ENCODE results near the gene HPN. TPM values are rescaled to one million over a fixed set of nuclear protein-coding genes. Genes with fewer than 3 reads are reported as not detected.
"Not testable (repeated sequence)": the region's sequence is repeated elsewhere in the genome, so short reads cannot be mapped to it uniquely, and the experiment has no call there.

Gene HPN
- total RNA-seq, 1 experiment from 2014 or later = 10.6 TPM

GRCh38 chr19:35013820-35014754, 27.4 kb upstream of the HPN start:
- H3K14ac ChIP-seq (ENCODE audit: insufficient read depth, low read length) = no peak overlapping the region
- H3K9me3 ChIP-seq (ENCODE audit: control insufficient read depth, low read depth, low read length) = no peaks in the 10 kb centered on the region
- H4K5ac ChIP-seq (ENCODE audit: insufficient read length, low read depth, low read length) = no peak overlapping the region
- H3K4me2 ChIP-seq (ENCODE audit: insufficient read depth, insufficient read length, low read length) = no peak overlapping the region
- no peak overlapping the region for H3K27ac ChIP-seq (ENCODE audit: insufficient read length, low read depth, low read length)
- no peaks in the 10 kb centered on the region for H3K27me3 ChIP-seq (ENCODE audit: insufficient read depth, low read length)
- no peak overlapping the region for H3K9ac ChIP-seq (ENCODE audit: extremely low read depth, insufficient read length, low read length)
- H4K91ac ChIP-seq (ENCODE audit: insufficient read length, low read depth, low read length) = no peak overlapping the region
- H3K9me3 Mint-ChIP-seq = no peaks in the 10 kb centered on the region
- H3K79me2 ChIP-seq (ENCODE audit: insufficient read depth, low read length) = no peaks in the 10 kb centered on the region
- H3T11ph ChIP-seq (ENCODE audit: low read length) = no peak overlapping the region
- H3K79me1 ChIP-seq (ENCODE audit: insufficient read depth, low read depth, low read length, poor library complexity, severe bottlenecking) = no peaks in the 10 kb centered on the region
- no peak for TF ChIP-seq CTCF (conservative IDR thresholded peaks at IDR 0.05)
- DNase-seq = no peak
- no peak overlapping the region for H2BK5ac ChIP-seq (ENCODE audit: insufficient read length, low read length)
- H3K4ac ChIP-seq (ENCODE audit: low read depth, low read length) = no peak overlapping the region
- no peak overlapping the region for H3K18ac ChIP-seq (ENCODE audit: insufficient read length, low read depth, low read length)
- H2BK120ac ChIP-seq (ENCODE audit: low read depth, low read length, poor library complexity, severe bottlenecking) = no peak overlapping the region
- H3K4me1 Mint-ChIP-seq = 0 out of 4 replicates have a peak, but pooled peaks cover 0 to 6% of the 10 kb centered on the region in 2 experiments
- H3K56ac ChIP-seq (ENCODE audit: insufficient read length, low read depth, low read length) = no peak overlapping the region
- H2BK12ac ChIP-seq (ENCODE audit: insufficient read length, low read depth, low read length) = no peak overlapping the region
- no peaks in the 10 kb centered on the region for H3K23me2 ChIP-seq (ENCODE audit: insufficient read length, low read depth, low read length, poor library complexity, severe bottlenecking)
- no peak overlapping the region for H2BK20ac ChIP-seq (ENCODE audit: low read depth, low read length, poor library complexity, severe bottlenecking)
- H2AFZ ChIP-seq (ENCODE audit: low read length) = no peak overlapping the region
- peak overlapping the region in 2 of 3 experiments; percentile 42 to 97; a peak in 4 of 7 replicates for H3K27ac Mint-ChIP-seq
- whole genome bisulfite sequencing (ENCODE audit: extremely low coverage, insufficient read length, low lambda C conversion rate) = no CpG with 5 or more reads among the region's 23 CpGs
- no peak overlapping the region for H2AK5ac ChIP-seq (ENCODE audit: insufficient read length, low read length)
- no peaks in the 10 kb centered on the region for H3K27me3 Mint-ChIP-seq (ENCODE audit: low read depth)
- no peak overlapping the region for H3K23ac ChIP-seq (ENCODE audit: insufficient read length, low read depth, low read length)
- H4K20me1 ChIP-seq (ENCODE audit: control insufficient read depth, insufficient read depth, insufficient read length) = no peaks in the 10 kb centered on the region
- H2BK15ac ChIP-seq (ENCODE audit: low read depth, low read length) = no peak overlapping the region
- H3K4me3 Mint-ChIP-seq = no peak overlapping the region
- no peaks in the 10 kb centered on the region for H3K4me1 ChIP-seq (ENCODE audit: insufficient read depth, low read length)
- no peak overlapping the region for H4K8ac ChIP-seq (replicated peaks; ENCODE audit: insufficient read length, low read depth, low read length)
- H3K36me3 Mint-ChIP-seq (ENCODE audit: insufficient read depth in 1 of 3, low read depth in 3 of 3) = peaks cover 74 to 97% (median 88%) of the 10 kb centered on the region in 3 experiments

- H3K27ac Mint-ChIP-seq; H3K27ac ChIP-seq (ENCODE audit: insufficient read length, low read depth, low read length); H3K9ac ChIP-seq (ENCODE audit: extremely low read depth, insufficient read length, low read length); H3K23me2 ChIP-seq (ENCODE audit: insufficient read length, low read depth, low read length, poor library complexity, severe bottlenecking); H3K79me2 ChIP-seq (ENCODE audit: insufficient read depth, low read length); H4K91ac ChIP-seq (ENCODE audit: insufficient read length, low read depth, low read length); H3K27me3 ChIP-seq (ENCODE audit: insufficient read depth, low read length); H4K20me1 ChIP-seq (ENCODE audit: control insufficient read depth, insufficient read depth, insufficient read length); H3K23ac ChIP-seq (ENCODE audit: insufficient read length, low read depth, low read length); H3K4me2 ChIP-seq (ENCODE audit: insufficient read depth, insufficient read length, low read length); H2BK20ac ChIP-seq (ENCODE audit: low read depth, low read length, poor library complexity, severe bottlenecking); H2AK5ac ChIP-seq (ENCODE audit: insufficient read length, low read length); H2BK120ac ChIP-seq (ENCODE audit: low read depth, low read length, poor library complexity, severe bottlenecking); H3K56ac ChIP-seq (ENCODE audit: insufficient read length, low read depth, low read length); H3K4me1 ChIP-seq (ENCODE audit: insufficient read depth, low read length); H2BK12ac ChIP-seq (ENCODE audit: insufficient read length, low read depth, low read length); H3K18ac ChIP-seq (ENCODE audit: insufficient read length, low read depth, low read length); H2AFZ ChIP-seq (ENCODE audit: low read length); H3K27me3 Mint-ChIP-seq (ENCODE audit: low read depth); H3K9me3 ChIP-seq (ENCODE audit: control insufficient read depth, low read depth, low read length); H4K8ac ChIP-seq (replicated peaks; ENCODE audit: insufficient read length, low read depth, low read length); H3K4ac ChIP-seq (ENCODE audit: low read depth, low read length); H3K4me1 Mint-ChIP-seq; H3T11ph ChIP-seq (ENCODE audit: low read length); H4K5ac ChIP-seq (ENCODE audit: insufficient read length, low read depth, low read length); H3K9me3 Mint-ChIP-seq; DNase-seq; H3K14ac ChIP-seq (ENCODE audit: insufficient read depth, low read length); H3K79me1 ChIP-seq (ENCODE audit: insufficient read depth, low read depth, low read length, poor library complexity, severe bottlenecking); H3K4me3 Mint-ChIP-seq; H2BK15ac ChIP-seq (ENCODE audit: low read depth, low read length); H2BK5ac ChIP-seq (ENCODE audit: insufficient read length, low read length): not testable (repeated sequence)
- no CpG with 5 or more reads among the region's 4 CpGs for WGBS (ENCODE audit: extremely low coverage, insufficient read length, low lambda C conversion rate)
- H3K36me3 Mint-ChIP-seq (ENCODE audit: insufficient read depth in 1 of 3, low read depth in 3 of 3) = peaks cover 71 to 97% (median 88%) of the 10 kb centered on the region in 3 experiments
Observed at GRCh38 chr19:35014774-35015173, 26.7 kb upstream of the HPN start.

All from H9 (cell line).